Fibroblast of pulmonary artery (primary cell): ENCODE measurements around the gene ABCC8.

Experiments
- DNase-seq: peaks from one replicate; pipeline ENCODE4 v3.0.0-alpha.2; 2010; ENCODE audit warnings: low read depth
- H3K4me3 ChIP-seq: replicated peaks from 2 replicates; pipeline ENCODE4 v1.5.1; 2011; ENCODE audit warnings: low read depth, mild to moderate bottlenecking, control low read depth, low read length, moderate library complexity
- TF ChIP-seq, protein P1 (sequence below): IDR thresholded peaks from 2 replicates; pipeline ENCODE4 v1.5.1; 2011; ENCODE audit warnings: mild to moderate bottlenecking, control low read depth, low read length, inconsistent platforms; ENCODE audit errors: missing control alignments

ABCC8 gene

DNA sequence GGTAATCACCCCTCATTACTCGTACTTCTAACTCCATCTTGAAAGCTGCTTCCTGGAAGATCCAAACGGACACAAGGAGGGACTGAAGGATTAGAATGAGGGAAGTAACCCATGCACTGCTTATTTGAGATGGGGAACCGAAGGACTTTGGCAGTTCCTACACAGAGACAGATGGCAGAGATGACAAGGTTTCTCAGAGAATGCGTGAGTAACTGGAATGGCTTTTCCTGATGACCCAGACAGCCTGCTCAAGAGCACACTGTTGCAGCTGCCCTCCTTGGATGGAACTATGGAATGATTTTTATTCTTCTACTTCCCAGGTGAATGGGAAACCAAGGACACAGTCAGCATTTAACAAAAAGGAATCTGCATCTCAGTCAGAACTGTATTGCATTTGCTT, 95.5 kb downstream of the ABCC8 start:
- TF ChIP-seq, protein P1, sequence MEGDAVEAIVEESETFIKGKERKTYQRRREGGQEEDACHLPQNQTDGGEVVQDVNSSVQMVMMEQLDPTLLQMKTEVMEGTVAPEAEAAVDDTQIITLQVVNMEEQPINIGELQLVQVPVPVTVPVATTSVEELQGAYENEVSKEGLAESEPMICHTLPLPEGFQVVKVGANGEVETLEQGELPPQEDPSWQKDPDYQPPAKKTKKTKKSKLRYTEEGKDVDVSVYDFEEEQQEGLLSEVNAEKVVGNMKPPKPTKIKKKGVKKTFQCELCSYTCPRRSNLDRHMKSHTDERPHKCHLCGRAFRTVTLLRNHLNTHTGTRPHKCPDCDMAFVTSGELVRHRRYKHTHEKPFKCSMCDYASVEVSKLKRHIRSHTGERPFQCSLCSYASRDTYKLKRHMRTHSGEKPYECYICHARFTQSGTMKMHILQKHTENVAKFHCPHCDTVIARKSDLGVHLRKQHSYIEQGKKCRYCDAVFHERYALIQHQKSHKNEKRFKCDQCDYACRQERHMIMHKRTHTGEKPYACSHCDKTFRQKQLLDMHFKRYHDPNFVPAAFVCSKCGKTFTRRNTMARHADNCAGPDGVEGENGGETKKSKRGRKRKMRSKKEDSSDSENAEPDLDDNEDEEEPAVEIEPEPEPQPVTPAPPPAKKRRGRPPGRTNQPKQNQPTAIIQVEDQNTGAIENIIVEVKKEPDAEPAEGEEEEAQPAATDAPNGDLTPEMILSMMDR, result no peak
- H3K4me3 ChIP-seq, result no peak overlapping the region
- DNase-seq, result peak; percentile 38

- no peak for DNase-seq
- H3K4me3 ChIP-seq, result no peak overlapping the region
- TF ChIP-seq, protein P1, result no peak
Measured at GRCh38 chr11:17379383-17380180, 97.1 kb downstream of the ABCC8 start.

- no peak for DNase-seq
- TF ChIP-seq, protein P1, result no peak
- H3K4me3 ChIP-seq, result no peak overlapping the region
Measured at GRCh38 chr11:17378655-17379054, 98.0 kb downstream of the ABCC8 start.

- TF ChIP-seq, protein P1, result no peak
- H3K4me3 ChIP-seq, result no peak overlapping the region
- no peak for DNase-seq
Measured at GRCh38 chr11:17376493-17376892, 100.2 kb downstream of the ABCC8 start.

DNA sequence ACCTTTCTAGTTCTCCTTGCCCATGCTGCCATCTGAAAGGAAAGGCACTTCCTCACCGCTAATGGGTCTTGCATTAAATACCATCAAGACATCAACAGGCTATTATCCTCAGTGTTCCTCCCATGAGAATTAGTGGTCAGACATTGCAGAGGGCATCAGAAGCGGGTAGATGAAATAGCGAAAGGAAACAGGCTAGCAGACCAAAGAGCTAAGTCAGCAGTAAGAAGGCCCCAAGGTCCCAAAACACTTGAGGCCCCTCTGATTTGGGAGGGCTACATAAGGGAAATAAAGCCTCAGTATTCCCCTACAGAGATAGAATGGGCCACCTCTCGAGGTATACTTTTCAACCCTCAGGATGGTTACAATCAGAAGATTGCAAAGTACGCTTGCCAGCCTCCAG, 101.1 kb downstream of the ABCC8 start:
- DNase-seq, result no peak
- TF ChIP-seq, protein P1, result no peak
- H3K4me3 ChIP-seq, result no peak overlapping the region

- TF ChIP-seq, protein P1, result no peak
- H3K4me3 ChIP-seq, result no peak overlapping the region
- peak; percentile 64 for DNase-seq
Measured at GRCh38 chr11:17371614-17372013, 105.0 kb downstream of the ABCC8 start.
